ENCODE measurements around the gene NCBP1. TPM values are rescaled to one million over a fixed set of nuclear protein-coding genes. Genes with fewer than 3 reads are reported as not detected.
"Not testable (repeated sequence)": the region's sequence is repeated elsewhere in the genome, so short reads cannot be mapped to it uniquely, and the experiment has no call there.

Gene NCBP1
- total RNA-seq: 37.4 and 39.3 TPM in 2 replicates
- polyA plus RNA-seq (2012): 15.8 TPM

- peak; percentile 99 for DNase-seq (ENCODE audit: low read depth)
Observed at GRCh38 chr9:97632985-97633858, at the start of gene NCBP1, which contains the start of gene TSTD2. NCBP1 (plus strand) TSS chr9:97633821; CDS start chr9:97633882, 61 bp downstream. TSTD2 (minus strand) TSS chr9:97633368; CDS start chr9:97627562, 5,806 bp downstream.

- not testable (repeated sequence) for DNase-seq (ENCODE audit: low read depth)
Observed at GRCh38 chr9:97584778-97585177, 48.8 kb upstream of the NCBP1 start.

- DNase-seq (ENCODE audit: low read depth): not testable (repeated sequence)
Observed at GRCh38 chr9:97586909-97587308, 46.7 kb upstream of the NCBP1 start.

- DNase-seq (ENCODE audit: low read depth): no peak
Observed at GRCh38 chr9:97591535-97591934, 42.1 kb upstream of the NCBP1 start.

GRCh38 chr9:97592126-97592525 lies 41.5 kb upstream of the NCBP1 start:
- DNase-seq (ENCODE audit: low read depth): no peak

- peak; percentile 80 for DNase-seq (ENCODE audit: low read depth)
Observed at GRCh38 chr9:97593960-97594359, 39.7 kb upstream of the NCBP1 start.

- peak; percentile 80 for DNase-seq (ENCODE audit: low read depth)
Observed at GRCh38 chr9:97594381-97594921, 39.2 kb upstream of the NCBP1 start.

GRCh38 chr9:97596906-97597305 lies 36.7 kb upstream of the NCBP1 start:
- DNase-seq (ENCODE audit: low read depth): no peak

- peak; percentile 85 for DNase-seq (ENCODE audit: low read depth)
Observed at GRCh38 chr9:97598461-97599288, 34.9 kb upstream of the NCBP1 start.

GRCh38 chr9:97599314-97599846 lies 34.2 kb upstream of the NCBP1 start:
- DNase-seq (ENCODE audit: low read depth): no peak

GRCh38 chr9:97600531-97601227 lies 32.9 kb upstream of the NCBP1 start:
- no peak for DNase-seq (ENCODE audit: low read depth)

GRCh38 chr9:97601228-97601898 lies 32.3 kb upstream of the NCBP1 start:
- no peak for DNase-seq (ENCODE audit: low read depth)

- DNase-seq (ENCODE audit: low read depth): no peak
Observed at GRCh38 chr9:97602430-97602829, 31.2 kb upstream of the NCBP1 start.

GRCh38 chr9:97604901-97605645 lies 28.5 kb upstream of the NCBP1 start:
- DNase-seq (ENCODE audit: low read depth): peak; percentile 70

GRCh38 chr9:97615439-97616072 lies 18.1 kb upstream of the NCBP1 start:
- peak; percentile 71 for DNase-seq (ENCODE audit: low read depth)

GRCh38 chr9:97617939-97618416 lies 15.6 kb upstream of the NCBP1 start:
- DNase-seq (ENCODE audit: low read depth): no peak

GRCh38 chr9:97620063-97620462 lies 13.6 kb upstream of the NCBP1 start:
- not testable (repeated sequence) for DNase-seq (ENCODE audit: low read depth)

- not testable (repeated sequence) for DNase-seq (ENCODE audit: low read depth)
Observed at GRCh38 chr9:97622483-97622882, 11.1 kb upstream of the NCBP1 start.

- DNase-seq (ENCODE audit: low read depth): no peak
Observed at GRCh38 chr9:97623946-97624345, 9.7 kb upstream of the NCBP1 start.

Measured in myocyte (in vitro differentiated cells).